Omental fat pad (tissue), 4 donors: ENCODE results near the gene FILIP1. TPM values are rescaled to one million over a fixed set of nuclear protein-coding genes. Genes with fewer than 3 reads are reported as not detected.
"Not testable (repeated sequence)": the region's sequence is repeated elsewhere in the genome, so short reads cannot be mapped to it uniquely, and the experiment has no call there.

Experiments used
- ATAC-seq: fragments of 150-250 bp; one replicate; pipeline ENCODE4 v1.9.1; 2016; ENCODE audit warnings: mild to moderate bottlenecking, moderate library complexity; ENCODE audit not compliant: low FRiP score
- DNase-seq: peaks from one replicate; pipeline ENCODE4 v3.0.0-alpha.2; 2019; ENCODE audit warnings: low spot score
- total RNA-seq, 4 donors: library from RNA; depleted of rRNA; stranded (reverse); fragments of >200 nt; gene quantifications; one replicate each; pipeline ENCODE4 v1.1.0, GENCODE V29; 2016
- TF ChIP-seq, protein P1 (sequence below), 3 donors: fragments of 450-650 bp; IDR thresholded peaks; one replicate each; pipeline ENCODE4 v1.5.1; 2016 to 2017; ENCODE audit warnings: antibody characterized with exemption in 3 of 3, mild to moderate bottlenecking in 3 of 3, moderate library complexity in 2 of 3

FILIP1 gene
- total RNA-seq, 4 donors from 2014 or later, result 3.0 to 15.9 (median 5.7) TPM

DNA sequence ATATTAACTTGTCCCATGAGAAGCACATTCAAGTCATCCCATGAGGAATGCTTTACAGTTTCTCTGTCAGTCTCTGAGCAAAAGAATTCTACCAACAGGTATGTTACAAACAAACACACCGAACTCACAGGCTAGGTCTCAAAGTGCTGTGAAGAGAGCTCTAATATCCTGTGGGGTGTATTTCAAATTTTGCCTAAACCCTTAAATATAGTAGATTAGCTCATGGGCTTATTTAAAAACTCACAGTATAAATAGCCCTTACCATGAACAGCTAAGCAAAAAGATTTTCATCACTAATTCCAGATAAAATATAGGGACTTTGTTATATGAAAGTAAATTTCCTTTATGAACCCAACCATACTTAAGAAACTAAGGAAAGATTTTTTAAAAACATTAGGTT, 77.8 kb downstream of the FILIP1 start:
- ATAC-seq (no peak), DNase-seq (no peak)
- TF ChIP-seq, protein P1, sequence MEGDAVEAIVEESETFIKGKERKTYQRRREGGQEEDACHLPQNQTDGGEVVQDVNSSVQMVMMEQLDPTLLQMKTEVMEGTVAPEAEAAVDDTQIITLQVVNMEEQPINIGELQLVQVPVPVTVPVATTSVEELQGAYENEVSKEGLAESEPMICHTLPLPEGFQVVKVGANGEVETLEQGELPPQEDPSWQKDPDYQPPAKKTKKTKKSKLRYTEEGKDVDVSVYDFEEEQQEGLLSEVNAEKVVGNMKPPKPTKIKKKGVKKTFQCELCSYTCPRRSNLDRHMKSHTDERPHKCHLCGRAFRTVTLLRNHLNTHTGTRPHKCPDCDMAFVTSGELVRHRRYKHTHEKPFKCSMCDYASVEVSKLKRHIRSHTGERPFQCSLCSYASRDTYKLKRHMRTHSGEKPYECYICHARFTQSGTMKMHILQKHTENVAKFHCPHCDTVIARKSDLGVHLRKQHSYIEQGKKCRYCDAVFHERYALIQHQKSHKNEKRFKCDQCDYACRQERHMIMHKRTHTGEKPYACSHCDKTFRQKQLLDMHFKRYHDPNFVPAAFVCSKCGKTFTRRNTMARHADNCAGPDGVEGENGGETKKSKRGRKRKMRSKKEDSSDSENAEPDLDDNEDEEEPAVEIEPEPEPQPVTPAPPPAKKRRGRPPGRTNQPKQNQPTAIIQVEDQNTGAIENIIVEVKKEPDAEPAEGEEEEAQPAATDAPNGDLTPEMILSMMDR (IDR thresholded peaks at IDR 0.05), result no peak

DNA sequence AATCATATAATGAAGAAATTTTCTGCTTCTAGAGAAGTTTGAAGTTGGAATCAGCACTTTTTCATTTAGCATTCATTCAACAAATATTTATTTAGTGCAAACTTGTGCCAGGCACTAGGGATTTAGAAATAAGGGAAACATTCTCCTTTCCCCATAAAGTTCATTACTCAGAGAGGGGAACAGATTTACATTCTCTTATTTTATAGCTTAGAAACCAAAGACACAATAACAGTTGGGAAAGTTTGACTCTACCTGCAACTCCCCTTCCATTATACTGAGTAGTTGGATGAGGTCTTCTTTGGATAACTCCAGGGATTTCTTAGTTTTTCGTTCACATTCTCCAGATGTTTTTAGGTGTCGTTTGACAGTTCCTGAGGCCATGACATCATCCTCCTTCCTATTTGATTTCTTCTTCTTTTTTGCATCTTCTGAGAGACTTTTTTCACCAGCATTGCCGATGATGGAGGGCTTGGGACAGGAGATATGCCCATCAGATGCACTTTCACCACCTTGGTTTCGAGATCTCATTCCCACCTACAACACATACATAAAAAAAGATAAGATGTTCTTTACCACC, 79.1 kb downstream of the FILIP1 start:
- DNase-seq, result no peak
- TF ChIP-seq, protein P1 (IDR thresholded peaks at IDR 0.05), result no peak

DNA sequence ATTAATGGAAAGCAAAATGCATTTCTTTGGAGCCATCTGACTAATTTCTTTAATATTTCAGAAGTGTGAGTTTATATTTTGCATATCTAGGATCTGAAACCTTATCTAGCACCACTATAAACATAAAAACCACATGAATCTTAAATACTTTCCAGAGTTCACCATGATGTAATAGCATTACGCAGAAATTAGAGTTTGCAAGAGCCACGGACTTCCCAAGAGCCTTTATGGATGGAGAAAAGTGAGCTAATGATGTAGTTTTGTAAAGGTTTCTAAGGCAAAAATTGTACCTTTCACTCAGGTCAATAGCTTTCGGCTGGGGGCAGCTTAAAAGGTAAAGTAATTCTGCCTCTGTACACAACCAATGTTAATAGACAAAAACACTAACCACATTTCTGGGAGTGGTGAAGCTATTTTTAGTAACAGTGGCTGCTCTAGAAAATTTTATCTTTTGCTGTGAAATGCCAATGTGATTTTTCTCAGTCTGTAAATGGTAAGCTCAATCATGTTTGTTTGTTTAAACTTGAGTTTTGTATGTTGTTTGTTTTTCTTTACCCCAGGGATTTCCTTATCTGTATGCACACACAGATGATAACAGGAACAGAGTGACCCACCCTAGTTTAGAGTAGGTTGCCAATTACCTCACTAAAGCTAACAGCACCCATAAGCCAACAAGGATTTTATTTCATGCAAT, 80.5 kb downstream of the FILIP1 start:
- TF ChIP-seq, protein P1 (IDR thresholded peaks at IDR 0.05), result no peak
- ATAC-seq (no peak), DNase-seq (no peak)

More for the DNA sequence above, 79.1 kb downstream of the FILIP1 start:
- ATAC-seq, result no peak

DNA sequence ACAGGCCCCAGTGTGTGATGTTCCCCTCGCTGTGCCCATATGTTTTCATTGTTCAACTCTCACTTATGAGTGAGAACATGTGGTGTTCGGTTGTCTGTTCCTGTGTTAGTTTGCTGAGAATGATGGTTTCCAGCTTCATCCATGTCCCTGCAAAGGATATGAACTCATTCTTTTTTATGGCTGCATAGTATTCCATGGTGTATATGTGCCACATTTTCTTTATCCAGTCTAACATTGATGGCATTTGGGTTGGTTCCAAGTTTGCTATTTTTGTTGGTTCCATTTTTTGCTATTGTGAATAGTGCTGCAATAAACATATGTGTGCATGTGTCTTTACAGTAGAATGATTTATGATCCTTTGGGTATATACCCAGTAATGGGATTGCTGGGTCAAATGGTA, 83.0 kb downstream of the FILIP1 start:
- DNase-seq, ATAC-seq: not testable (repeated sequence)

DNA sequence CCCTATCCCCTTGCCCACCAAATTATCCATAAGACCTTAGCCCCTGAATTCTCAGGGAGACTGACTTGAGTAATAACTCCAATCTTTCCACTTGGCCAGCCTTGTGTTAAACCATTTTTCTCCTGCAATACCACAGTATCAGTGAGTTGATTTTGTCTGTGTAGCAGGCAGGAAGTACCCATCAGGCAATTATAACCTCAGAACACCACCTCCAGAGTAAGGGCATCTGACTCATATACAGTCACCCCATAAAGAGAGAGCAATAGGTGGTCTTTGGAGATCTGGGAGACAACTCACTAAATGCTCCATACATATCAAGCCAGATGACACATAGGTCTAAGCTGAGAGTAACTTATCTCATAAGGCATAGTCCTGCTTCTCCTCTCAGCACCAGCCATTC, 83.7 kb downstream of the FILIP1 start:
- DNase-seq (no peak), ATAC-seq (no peak)
- TF ChIP-seq, protein P1 (IDR thresholded peaks at IDR 0.05), result no peak

DNA sequence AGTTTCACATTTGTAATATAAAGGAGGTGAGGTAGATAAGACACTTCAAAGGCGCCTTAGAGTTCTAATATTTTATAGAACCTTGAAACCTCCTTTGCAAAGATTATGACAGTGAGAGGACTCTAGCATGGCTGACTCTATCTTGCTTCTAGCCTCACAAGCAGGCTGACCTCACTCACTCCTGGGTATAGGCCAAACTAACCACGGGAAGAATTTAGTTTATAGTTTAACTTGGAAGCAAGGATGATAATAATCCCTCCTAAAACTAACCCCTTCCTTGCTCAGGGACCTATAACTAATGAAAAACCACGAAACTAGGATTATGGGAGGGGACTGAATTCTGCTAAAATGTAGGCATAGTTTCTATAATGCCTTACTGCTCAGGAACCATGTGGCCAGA, 84.3 kb downstream of the FILIP1 start:
- ATAC-seq, result no peak
- TF ChIP-seq, protein P1 (IDR thresholded peaks at IDR 0.05), result no peak
- DNase-seq, result no peak

DNA sequence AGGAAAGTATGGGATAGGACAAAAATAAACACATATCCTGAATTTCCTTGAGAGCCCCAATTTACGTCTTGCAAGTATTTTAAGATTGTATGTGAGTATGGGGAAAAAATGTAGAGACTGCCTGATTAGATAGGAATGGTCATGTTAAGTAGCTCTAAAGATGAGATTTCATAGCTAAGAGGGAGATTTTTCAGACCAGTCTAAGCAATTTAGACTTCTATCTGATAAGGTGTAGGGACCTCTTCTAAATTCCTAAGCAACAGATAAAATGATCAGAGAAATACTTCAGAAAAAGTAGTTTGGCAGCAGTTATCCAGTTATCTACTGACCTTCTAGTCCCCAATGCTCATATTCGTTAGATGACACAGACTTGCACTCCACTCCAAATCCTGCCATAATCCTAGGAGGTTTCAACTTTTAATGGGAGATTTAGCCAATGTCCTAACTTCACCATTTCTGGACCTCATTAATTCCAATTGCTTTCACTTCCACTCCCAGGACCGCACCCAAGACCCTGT, 90.0 kb downstream of the FILIP1 start:
- DNase-seq, result no peak
- no peak for ATAC-seq
- TF ChIP-seq, protein P1 (IDR thresholded peaks at IDR 0.05), result no peak
